A549 (cell line): ENCODE results near the gene MED14. TPM values are rescaled to one million over a fixed set of nuclear protein-coding genes. Genes with fewer than 3 reads are reported as not detected.

Experiments
- ATAC-seq, 2 experiments: fragments of 200-7000 bp in 1 of 2; fragments of >200 bp in 1 of 2; cut with Nextera tagmentation in 1 of 2; cut with Tn5 transposase in 1 of 2; 3 replicates each; pipeline versions ENCODE4 v1.8.0 to v1.9.1; 2018 to 2020; ENCODE audit warnings: mild to moderate bottlenecking in 1 of 2, moderate library complexity in 1 of 2
- CTCF ChIA-PET: fragments of 300-600 bp; sonication (Branson Sonifier 250); formaldehyde crosslinking; extraction: SDS; loops from one replicate; lab custom pipeline; 2021; ENCODE audit warnings: antibody characterized with exemption, inconsistent platforms; lab: Yijun Ruan, JAX
- POLR2A ChIA-PET: fragments of 350-600 bp; formaldehyde crosslinking; extraction: SDS; loops from one replicate; lab custom pipeline; 2021; ENCODE audit warnings: antibody characterized with exemption, inconsistent platforms; lab: Yijun Ruan, JAX
- DNase-seq, 2 experiments: peaks; one replicate each; pipeline versions ENCODE4 v3.0.0 to v3.0.0-alpha.2; 2011 to 2016; ENCODE audit warnings: low read depth in 1 of 2, low spot score in 1 of 2
- FAIRE-seq: peaks from 2 replicates; lab custom pipeline; 2011; peaks lifted over from hg19 to GRCh38; lab: Jason Lieb, UNC
- H3K27ac ChIP-seq, 2 experiments: fragments of >200 bp; sonication (Bioruptor Twin); formaldehyde crosslinking; 3 replicates each; pipeline ENCODE4 v1.5.1; 2016 to 2017
- H3K4me1 ChIP-seq: fragments of >200 bp; sonication (Bioruptor Twin); formaldehyde crosslinking; 3 replicates; pipeline ENCODE4 v1.6.1; 2016
- H3K4me2 ChIP-seq: fragments of >200 bp; sonication (Bioruptor Twin); formaldehyde crosslinking; 3 replicates; pipeline ENCODE4 v1.6.1; 2016
- H3K4me3 ChIP-seq: fragments of >200 bp; sonication (Bioruptor Twin); formaldehyde crosslinking; 3 replicates; pipeline ENCODE4 v1.5.1; 2016
- H3K9me3 ChIP-seq: fragments of >200 bp; sonication (Bioruptor Twin); formaldehyde crosslinking; 3 replicates; pipeline ENCODE4 v1.6.1; 2016
- BHLHE40 ChIP-seq: IDR thresholded peaks from 2 replicates; pipeline ENCODE4 v1.6.1; 2012; ENCODE audit warnings: low read depth, low read length, inconsistent platforms
- CBX8 ChIP-seq: fragments of 200-600 bp; sonication (generic); IDR thresholded peaks from 2 replicates; pipeline ENCODE4 v1.6.1; 2016
- CHD4 ChIP-seq: fragments of 200-600 bp; sonication (generic); IDR thresholded peaks from 2 replicates; pipeline ENCODE4 v1.6.1; 2016; ENCODE audit warnings: antibody characterized with exemption, mild to moderate bottlenecking, borderline replicate concordance
- EP300 ChIP-seq, 2 experiments: fragments of >200 bp; sonication (Bioruptor Twin); formaldehyde crosslinking; IDR thresholded peaks; 2 replicates in 1 of 2; 3 replicates in 1 of 2; pipeline ENCODE4 v1.6.1; 2016 to 2017
- FOSL2 ChIP-seq, 2 experiments: fragments of 450-650 bp in 1 of 2; fragments of >200 bp in 1 of 2; sonication (Bioruptor Twin) in 1 of 2; formaldehyde crosslinking; IDR thresholded peaks; 2 replicates each; pipeline versions ENCODE4 v1.5.0 to v1.6.1; 2016 to 2020; ENCODE audit warnings: mild to moderate bottlenecking in 1 of 2, moderate library complexity in 1 of 2
- HDAC2 ChIP-seq: fragments of 200-600 bp; sonication (generic); IDR thresholded peaks from 2 replicates; pipeline ENCODE4 v1.6.1; 2016
- HMGXB4 ChIP-seq: fragments of 250-450 bp; sonication (Bioruptor Pico); IDR thresholded peaks from 2 replicates; pipeline ENCODE4 v1.5.0; 2021; ENCODE audit warnings: mild to moderate bottlenecking, moderate library complexity, borderline replicate concordance
- HOXA7 ChIP-seq: fragments of 250-450 bp; sonication (Bioruptor Pico); IDR thresholded peaks from 2 replicates; pipeline ENCODE4 v1.5.0; 2020; ENCODE audit warnings: mild to moderate bottlenecking, moderate library complexity
- KDM1A ChIP-seq: fragments of 200-600 bp; sonication (generic); IDR thresholded peaks from 2 replicates; pipeline ENCODE4 v1.6.1; 2016; ENCODE audit warnings: low read depth, mild to moderate bottlenecking
- KDM5A ChIP-seq: fragments of 200-600 bp; sonication (generic); IDR thresholded peaks from 2 replicates; pipeline ENCODE4 v1.6.1; 2016; ENCODE audit warnings: antibody characterized with exemption, mild to moderate bottlenecking
- MAFK ChIP-seq: fragments of 450-650 bp; IDR thresholded peaks from 2 replicates; pipeline ENCODE4 v1.6.1; 2014; ENCODE audit not compliant: partially characterized antibody
- MAX ChIP-seq: IDR thresholded peaks from 2 replicates; pipeline ENCODE4 v1.6.1; 2012
- NFE2L2 ChIP-seq: fragments of 150-350 bp; conservative IDR thresholded peaks from 2 replicates; pipeline ENCODE4 v1.6.1; 2014; ENCODE audit warnings: low read length
- NPAS2 ChIP-seq: fragments of 250-450 bp; sonication (Bioruptor Pico); IDR thresholded peaks from 2 replicates; pipeline ENCODE4 v1.8.0; 2022; ENCODE audit warnings: mild to moderate bottlenecking, moderate library complexity, borderline replicate concordance
- PBX3 ChIP-seq: IDR thresholded peaks from 2 replicates; pipeline ENCODE4 v1.6.1; 2012
- RAD21 ChIP-seq, 2 experiments: fragments of >200 bp in 1 of 2; sonication (Bioruptor Twin) in 1 of 2; formaldehyde crosslinking in 1 of 2; IDR thresholded peaks in 1 of 2; conservative IDR thresholded peaks in 1 of 2; 2 replicates in 1 of 2; 3 replicates in 1 of 2; pipeline ENCODE4 v1.6.1; 2012 to 2018; ENCODE audit warnings: inconsistent platforms in 1 of 2
- RCOR1 ChIP-seq: fragments of 150-350 bp; IDR thresholded peaks from 2 replicates; pipeline ENCODE4 v1.6.1; 2014; ENCODE audit warnings: antibody characterized with exemption, low read length, low read depth
- RNF2 ChIP-seq: fragments of 200-600 bp; sonication (generic); IDR thresholded peaks from 2 replicates; pipeline ENCODE4 v1.6.1; 2016; ENCODE audit warnings: low read depth, mild to moderate bottlenecking, antibody characterized with exemption, moderate library complexity, borderline replicate concordance
- ZFP36 ChIP-seq: fragments of 450-650 bp; IDR thresholded peaks from 2 replicates; pipeline ENCODE4 v1.6.1; 2014; ENCODE audit warnings: borderline replicate concordance; ENCODE audit not compliant: partially characterized antibody
- ZNF302 ChIP-seq: fragments of 250-450 bp; sonication (Bioruptor Pico); IDR thresholded peaks from 2 replicates; pipeline ENCODE4 v1.9.0; 2021; ENCODE audit warnings: inconsistent platforms, mild to moderate bottlenecking, moderate library complexity
- ZSCAN20 ChIP-seq: fragments of 250-450 bp; sonication (Bioruptor Pico); IDR thresholded peaks from 2 replicates; pipeline ENCODE4 v1.8.0; 2022; ENCODE audit warnings: mild to moderate bottlenecking, moderate library complexity
- WGBS: methylation state at CpG from one replicate; pipeline ENCODE4 v1.1.6; 2017; ENCODE audit errors: missing lambda C conversion rate; 5-methylcytosine and 5-hydroxymethylcytosine counted together
- polyA plus RNA-seq, 4 experiments: library from polyadenylated mRNA; depleted of rRNA in 3 of 4; stranded (reverse); fragments of >200 nt; fragmentation: RNase III in 1 of 4; extraction: RNeasy Plus Mini Kit Qiagen cat#74134 plus additional on column Dnase treatment in 1 of 4; gene quantifications; 2 replicates in 3 of 4; 3 replicates in 1 of 4; pipeline ENCODE4 v1.2.3, GENCODE V29; 2011 to 2017

Gene MED14
- polyA plus RNA-seq, 2 of the 4 experiments (the other 2 are of a cell fraction) = 26.8 to 62.0 TPM

GRCh38 chrX:40663078-40663740, 72.1 kb downstream of the MED14 start:
- POLR2A ChIA-PET = no interaction called here
- no peak overlapping the region for H3K27ac ChIP-seq
- no peak for FAIRE-seq

GRCh38 chrX:40661489-40661888, 73.9 kb downstream of the MED14 start:
- Histone ChIP-seq H3K9me3 (no peaks in the 10 kb centered on the region), H3K4me3 (no peak overlapping the region), H3K4me2 (no peak overlapping the region), H3K4me1 (no peaks in the 10 kb centered on the region), H3K27ac (no peak overlapping the region)
- DNase-seq (no peak), FAIRE-seq (no peak), ATAC-seq (no peak)
- TF ChIP-seq RNF2 (no peak), RCOR1 (no peak), BHLHE40 (no peak), HOXA7 (no peak), NPAS2 (CRISPR knock-in tag) (no peak), PBX3 (no peak), NFE2L2 (no peak), HMGXB4 (CRISPR knock-in tag) (no peak)
- 87% methylated on average over 2 of the region's 2 CpGs for WGBS
- ChIA-PET POLR2A (no interaction called here), CTCF (interaction anchor here (1.7 kb wide), 1 partner anchor 10 kb away, joined by 6 read pairs; no protein-coding TSS in a partner anchor)

More at GRCh38 chrX:40663078-40663740, 72.1 kb downstream of the MED14 start:
- CTCF ChIA-PET = interaction anchor here (0.6 to 2.9 kb wide), 5 partner anchors 10 to 805 kb away, joined by 3 to 11 read pairs (median 4); no protein-coding TSS in a partner anchor
- Histone ChIP-seq H3K4me2 (no peak overlapping the region), H3K4me3 (no peak overlapping the region), H3K4me1 (no peaks in the 10 kb centered on the region), H3K9me3 (no peaks in the 10 kb centered on the region)
- 97% methylated on average over 3 of the region's 3 CpGs for WGBS
- ATAC-seq (no peak), DNase-seq (no peak)
- no peak for TF ChIP-seq MAFK
- no peak for TF ChIP-seq CBX8
- TF ChIP-seq HOXA7 = no peak
- TF ChIP-seq ZSCAN20 (CRISPR knock-in tag) = no peak
- no peak for TF ChIP-seq KDM1A
- TF ChIP-seq HDAC2 = no peak
- no peak for TF ChIP-seq HMGXB4 (CRISPR knock-in tag)
- no peak for TF ChIP-seq MAX
- TF ChIP-seq CHD4 = no peak
- TF ChIP-seq RAD21 (conservative IDR thresholded peaks at IDR 0.05 in 1 of 2, IDR thresholded peaks at IDR 0.05 in 1 of 2) = no peak
- TF ChIP-seq KDM5A = no peak
- TF ChIP-seq ZFP36 = no peak
- no peak for TF ChIP-seq ZNF302 (CRISPR knock-in tag)
- no peak for TF ChIP-seq EP300 (IDR thresholded peaks at IDR 0.05)
- TF ChIP-seq FOSL2 (IDR thresholded peaks at IDR 0.05) = no peak
- TF ChIP-seq FOSL2 (CRISPR knock-in tag; IDR thresholded peaks at IDR 0.05) = no peak
